GF-D8 (cell line): ENCODE results near the gene CENPM.

Source experiments
- DNase-seq: peaks from one replicate; lab custom pipeline; 2025; lab: John Stamatoyannopoulos, UW

Gene CENPM, protein sequence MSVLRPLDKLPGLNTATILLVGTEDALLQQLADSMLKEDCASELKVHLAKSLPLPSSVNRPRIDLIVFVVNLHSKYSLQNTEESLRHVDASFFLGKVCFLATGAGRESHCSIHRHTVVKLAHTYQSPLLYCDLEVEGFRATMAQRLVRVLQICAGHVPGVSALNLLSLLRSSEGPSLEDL

DNA sequence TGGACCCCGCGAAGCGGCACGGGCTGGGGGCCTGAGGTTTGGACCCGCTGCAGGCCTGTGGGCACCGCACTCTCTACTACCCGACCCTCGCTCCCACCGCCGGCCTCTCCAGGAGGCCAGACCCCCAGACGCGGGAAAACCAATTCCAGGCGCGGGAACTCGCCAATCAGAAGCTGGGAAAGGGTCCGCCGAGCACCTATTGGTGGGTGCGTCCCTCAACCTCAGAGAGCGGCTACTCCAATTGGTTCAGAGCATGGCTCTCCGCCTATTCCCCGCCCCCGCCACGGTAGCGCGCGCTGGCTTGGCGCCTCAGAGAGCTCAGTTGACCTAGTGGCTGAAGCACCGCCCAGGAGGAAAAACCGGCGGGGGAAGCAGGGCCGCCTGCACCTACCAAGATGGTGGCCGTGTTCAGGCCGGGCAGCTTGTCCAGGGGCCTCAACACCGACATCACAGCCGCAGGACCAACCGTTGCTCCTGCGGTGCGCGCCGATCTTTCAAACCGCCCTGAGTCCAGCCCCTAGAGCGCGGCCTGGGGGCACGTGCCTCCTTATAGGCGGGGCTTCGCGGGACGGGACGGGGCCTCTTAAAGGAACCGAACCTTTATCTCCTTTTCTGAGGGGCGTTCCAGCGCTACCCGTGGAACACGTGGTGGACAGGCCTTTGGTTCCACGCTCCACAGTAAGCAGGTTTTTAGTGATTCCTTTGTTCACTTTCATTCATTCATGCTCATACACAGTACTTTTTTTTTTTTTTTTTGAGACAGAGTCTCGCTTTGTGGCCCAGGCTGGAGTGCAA, at the start of gene CENPM:
Gene CENPM (minus strand): TSS at position 524 of the 795 bp plus-strand sequence. CDS start 76 bp downstream, at position 448.
- peak; percentile 90 for DNase-seq

DNA sequence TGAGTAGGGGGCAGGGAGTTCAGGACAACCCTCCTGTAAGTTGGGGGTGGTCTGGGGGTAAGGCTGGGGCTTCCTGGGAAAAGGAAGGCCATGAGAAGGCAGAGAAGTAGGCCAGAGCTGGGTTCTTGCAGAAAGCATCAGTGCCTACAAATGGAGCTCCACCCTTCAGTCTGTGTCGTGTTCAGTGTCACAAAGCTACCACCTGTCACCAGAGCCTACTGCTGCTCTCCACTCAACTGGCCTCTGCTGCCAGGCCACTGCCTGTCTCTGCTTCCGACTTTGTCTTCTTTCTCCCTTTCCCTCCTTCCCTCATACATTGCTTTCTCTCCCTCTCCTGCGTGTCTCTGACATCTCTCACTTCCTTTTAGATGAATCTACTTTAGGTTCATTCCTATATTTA, 48.3 kb upstream of the CENPM start:
- DNase-seq = no peak

DNA sequence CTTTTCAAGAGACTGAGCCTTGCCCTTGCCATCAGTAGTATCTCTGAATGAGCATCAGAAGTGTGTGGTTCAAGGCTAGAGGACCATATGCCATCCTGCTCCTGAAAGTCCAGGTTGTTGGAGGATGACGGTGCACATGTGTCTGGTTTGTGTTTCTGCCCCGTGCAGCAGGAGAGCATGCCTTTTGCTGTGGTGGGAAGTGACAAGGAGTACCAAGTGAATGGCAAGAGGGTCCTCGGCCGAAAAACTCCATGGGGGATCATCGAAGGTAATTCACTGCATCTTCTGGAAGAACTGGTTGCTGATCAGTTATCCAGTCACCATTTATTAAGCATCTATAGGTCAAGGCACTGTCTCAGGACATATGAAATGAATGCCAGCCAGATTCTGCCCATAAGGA, 45.5 kb upstream of the CENPM start:
- DNase-seq = no peak

DNA sequence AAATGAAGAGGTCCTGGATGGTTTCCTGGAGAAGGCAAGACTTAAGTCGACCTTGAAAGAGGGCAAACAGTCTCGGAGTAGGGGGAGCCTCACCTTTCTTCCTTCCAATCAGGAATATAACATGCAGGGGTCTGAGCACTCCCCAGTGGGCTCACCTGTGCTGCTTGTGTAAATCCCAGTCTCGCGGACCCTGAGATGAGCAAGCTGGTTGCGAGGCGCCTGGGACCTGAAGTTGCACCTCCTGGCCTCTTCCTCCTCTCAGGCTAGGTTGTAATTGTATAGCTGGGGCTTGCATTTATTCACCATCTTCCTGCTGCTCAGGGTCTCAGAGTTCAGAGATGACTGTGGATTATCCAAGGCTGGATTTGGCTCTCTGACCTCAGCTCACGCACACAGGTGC, 44.2 kb upstream of the CENPM start:
- DNase-seq = no peak

DNA sequence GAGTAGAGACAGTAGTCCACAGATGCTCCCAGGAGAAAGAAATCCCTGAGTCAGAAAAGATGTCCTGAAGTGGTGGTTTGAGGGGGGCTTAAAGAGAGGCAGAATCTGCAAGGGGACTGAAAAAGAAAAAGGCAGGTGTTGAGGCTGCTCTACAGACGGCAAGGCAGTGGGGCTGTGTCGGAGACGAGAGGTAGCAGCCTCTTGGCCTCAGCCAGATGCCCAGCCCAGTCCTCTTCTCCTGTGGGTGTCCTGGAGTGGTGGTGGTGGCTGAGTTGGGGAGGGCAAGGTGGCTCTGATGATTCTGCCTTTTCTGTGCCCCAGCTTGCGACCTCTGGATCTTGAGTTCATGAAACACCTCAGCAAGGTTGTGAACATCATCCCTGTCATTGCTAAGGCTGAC, 42.3 kb upstream of the CENPM start:
- no peak for DNase-seq

DNA sequence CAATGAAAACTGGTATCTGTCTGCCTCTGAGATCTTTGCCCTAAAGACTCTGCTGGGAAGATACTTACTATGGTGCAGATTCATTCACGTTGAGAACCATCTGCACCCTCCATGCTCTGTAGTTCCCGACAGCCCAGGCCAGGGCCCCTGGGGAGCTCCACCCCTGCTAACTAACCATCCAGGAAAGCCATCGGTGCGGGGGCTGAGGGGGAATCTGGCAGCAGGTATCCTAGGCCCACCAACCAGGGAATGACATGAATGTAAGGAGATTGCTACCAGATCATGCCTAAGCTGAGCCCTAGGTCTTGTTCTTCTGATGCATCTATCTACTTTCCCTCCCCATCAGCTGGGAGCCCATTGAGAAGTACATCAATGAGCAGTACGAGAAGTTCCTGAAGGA, 40.3 kb upstream of the CENPM start:
- no peak for DNase-seq

DNA sequence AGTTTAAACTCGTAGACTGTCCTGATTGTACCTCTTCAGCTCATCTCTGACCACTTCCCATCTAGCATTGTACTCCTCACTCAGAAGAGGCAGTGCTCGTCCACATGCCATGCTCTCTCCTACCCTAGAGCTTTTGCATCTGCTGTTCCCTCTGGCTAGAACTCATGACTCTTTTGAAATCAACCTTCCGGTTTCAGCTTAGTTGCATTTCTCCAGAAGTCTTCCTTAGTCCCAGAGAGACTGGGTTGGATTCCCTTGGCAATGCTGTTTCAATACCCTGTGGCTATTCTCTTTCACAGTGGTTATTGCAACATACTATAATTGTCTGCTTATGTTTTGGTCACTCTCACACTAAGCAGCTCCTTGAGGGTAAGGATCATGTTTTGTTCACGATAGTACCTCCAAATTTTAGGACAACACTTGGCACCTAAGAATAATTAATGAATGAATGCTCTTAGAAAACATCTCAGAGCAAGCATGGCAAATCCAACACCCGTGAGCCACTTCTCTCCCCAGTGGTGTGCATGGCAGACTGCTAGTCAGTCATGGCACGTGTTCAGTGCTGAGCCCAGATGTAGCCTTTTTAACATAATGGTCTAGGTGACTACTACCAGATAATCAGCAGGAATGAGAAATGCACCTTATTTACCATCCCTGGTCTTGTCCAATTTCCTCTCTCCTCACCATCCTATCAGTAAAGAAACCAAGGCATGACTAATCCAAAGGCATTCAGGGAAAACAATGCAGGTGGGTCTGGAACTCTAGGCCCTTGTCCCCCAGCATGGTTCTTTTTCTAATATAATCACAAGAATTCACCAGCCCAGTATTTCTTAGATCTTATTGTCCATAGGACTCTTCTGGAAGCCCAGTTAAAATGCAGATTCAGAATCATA, 36.8 kb upstream of the CENPM start:
- peak; percentile 22 for DNase-seq

DNA sequence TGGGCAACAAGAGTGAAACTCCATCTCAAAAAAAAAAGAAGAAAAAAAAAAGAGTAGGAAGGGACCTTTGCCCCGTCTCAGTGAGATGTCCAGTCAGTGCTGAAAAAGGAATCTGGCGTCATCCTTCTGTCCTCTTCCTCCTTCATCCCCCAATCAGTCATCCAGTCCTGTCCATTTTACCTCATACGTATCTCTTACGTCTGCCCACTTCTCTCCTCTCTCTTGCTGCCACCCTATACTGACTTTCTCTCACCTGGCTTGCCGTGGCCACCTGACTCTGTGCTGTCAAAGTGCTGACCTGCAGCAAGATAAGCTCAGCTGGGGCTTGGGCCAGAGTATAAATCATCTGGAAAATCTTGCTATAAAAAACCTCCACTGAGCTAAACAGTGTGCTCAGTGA, 35.9 kb upstream of the CENPM start:
- no peak for DNase-seq

DNA sequence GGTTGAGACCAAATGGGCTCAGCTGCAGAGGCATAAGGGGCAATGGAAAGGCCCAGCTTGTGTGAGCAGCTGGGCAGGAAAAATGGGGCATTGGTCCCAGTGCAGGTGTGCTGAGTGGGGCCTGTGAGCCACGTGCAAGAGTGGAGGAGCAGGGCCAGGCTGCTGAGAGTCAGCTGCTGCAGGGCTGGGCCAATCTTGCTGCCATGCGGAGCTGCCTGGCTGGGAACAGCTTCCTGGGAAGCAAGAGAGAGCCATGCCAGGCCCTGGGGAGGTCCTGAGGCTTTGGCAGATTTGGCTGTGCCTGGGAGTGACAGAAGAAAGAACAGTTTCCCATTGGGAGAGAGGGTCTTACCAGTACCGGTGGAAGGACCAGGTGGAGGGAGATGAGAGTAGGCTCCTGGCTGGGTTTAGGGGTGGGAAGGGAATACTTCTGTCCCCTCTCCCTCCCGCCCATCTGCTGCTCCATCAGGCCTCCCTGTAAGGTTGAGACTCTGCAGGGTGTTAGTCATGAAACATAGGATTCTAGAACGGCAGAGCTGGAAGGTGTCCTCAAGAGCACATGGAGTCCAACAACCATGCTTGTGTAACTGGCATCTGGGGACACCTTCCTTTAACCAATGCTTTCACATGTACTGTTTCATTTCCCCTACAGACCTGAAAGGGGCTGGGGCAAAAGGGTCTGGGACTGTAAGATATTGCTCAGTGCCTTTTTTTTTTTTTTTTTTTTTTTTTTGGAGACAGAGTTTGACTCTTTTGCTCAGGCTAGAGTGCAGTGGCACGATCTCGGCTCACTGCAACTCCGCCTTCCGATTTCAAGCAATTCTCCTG, 32.7 kb upstream of the CENPM start:
- DNase-seq = no peak

DNA sequence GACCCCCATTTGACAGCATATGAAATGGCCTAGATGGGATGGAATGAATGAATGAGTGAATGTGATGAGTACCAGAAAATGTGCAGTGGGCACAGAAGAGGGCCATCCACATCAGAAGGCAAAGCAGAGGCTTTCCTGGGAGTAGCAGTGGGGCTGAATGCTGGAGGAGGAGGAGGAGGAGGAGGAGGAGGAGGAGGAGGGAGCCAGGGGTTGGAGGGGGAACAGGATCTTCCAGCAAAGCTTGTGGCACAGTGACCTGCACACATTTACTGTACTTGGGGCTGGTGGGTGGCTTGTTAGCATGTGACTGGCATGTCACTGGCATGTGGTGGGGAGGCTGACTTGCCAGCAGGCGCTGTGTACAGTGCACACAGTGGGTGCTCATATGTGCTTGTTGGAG, 31.8 kb upstream of the CENPM start:
- DNase-seq = no peak

DNA sequence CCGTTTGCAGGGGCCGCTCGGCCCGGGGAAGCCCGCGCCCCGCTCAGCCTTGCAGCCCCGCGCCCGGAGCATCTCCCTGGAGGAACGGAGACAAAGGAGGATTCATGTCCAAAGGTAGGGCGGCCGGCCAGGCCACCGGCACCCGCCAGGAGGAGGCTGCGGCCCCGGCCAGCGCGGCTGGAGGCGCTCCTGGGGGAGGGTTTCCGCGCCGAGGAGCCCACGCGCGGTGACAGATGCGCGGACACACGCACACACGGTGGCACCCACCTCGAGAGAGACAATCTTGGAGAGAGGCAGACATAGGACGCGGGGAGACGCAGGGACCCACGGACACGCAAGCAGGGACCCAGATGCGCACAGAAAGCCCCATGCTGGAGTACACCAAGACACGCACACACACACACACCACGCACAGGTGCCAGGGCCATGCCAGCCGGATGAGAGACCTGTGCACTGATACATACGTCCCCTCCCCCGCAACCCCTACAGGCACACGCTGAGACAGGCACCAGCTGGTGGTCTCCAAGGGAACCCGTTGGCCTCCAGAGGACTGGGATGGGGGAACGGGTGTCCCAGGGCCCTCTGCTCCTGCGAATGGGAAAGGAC, 30.1 kb upstream of the CENPM start:
- no peak for DNase-seq

DNA sequence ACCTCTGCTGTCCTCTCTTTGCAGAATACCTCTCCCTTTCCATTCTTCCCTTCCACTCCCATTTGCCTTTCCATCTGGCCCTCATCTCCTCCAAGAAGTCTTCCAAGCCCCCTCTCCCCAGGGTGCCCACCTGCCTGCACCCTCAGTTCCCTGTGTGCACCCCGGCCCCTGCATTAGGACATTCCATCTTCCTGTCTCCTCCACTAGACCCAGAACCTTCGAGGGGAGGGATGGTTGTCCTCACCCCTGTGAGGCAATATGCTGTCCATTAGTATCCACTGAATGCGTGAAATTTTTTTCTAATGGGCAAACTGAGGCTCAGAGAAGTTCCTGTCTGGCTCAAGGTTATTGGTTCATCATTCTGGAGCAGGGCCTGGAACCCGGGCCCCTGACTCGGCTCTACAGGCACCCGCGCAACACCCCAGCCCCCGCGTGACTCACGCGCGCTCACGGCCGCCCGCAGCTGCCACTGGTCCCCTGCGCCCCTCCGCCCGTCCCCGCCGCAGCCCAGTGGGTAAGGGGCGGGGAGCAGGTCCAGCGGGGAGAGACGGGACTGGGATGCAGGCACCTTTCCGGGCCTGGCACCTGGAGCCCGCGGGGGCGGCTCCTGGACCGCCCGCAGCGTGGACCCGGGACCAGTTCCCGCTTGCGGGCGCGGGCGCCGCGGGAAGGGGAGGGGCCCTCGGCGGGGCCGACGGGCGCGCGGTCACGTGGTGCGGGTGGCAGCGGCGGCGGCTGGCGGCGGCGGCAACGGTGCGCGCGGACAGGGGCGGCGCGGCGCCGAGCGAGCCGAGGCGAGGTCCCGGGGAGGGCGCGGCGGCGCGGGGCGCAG, 29.3 kb upstream of the CENPM start:
- DNase-seq = no peak

DNA sequence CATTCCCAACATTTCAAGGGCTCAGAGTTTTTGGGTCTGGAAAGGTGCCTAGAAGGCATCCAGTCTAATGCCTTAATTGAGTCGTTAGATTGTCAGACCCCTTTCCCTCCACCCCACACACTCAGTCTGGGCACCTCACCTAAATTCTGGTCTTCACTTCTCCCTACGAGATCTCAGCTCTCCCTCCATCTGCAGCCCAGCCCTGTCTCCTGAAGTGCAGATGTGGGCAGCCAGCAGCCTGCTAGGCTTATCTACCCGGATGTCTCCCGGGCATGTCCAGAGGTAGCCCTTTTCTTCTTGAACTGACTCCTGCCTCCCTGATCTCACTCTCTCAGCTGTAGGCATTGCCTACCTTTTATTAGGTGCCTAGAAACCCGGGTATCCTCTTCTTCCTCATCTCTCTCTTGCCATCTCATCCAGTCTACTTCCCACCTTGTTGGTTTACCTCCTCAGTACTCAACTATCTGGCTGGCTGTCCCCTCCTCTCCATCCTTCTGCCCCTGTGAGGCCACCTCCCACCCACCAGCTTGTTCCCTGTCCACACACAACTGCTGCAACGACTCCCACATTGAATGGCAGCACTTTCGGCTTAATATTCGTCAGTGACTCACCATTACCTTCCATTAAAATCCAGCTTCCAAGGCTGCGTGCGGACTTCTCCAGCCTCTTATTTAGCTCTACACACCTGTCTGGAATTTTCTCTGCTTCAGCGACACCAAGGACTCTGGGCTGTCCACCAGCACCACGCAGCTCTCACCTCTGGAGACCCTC, 28.5 kb upstream of the CENPM start:
- DNase-seq = no peak

DNA sequence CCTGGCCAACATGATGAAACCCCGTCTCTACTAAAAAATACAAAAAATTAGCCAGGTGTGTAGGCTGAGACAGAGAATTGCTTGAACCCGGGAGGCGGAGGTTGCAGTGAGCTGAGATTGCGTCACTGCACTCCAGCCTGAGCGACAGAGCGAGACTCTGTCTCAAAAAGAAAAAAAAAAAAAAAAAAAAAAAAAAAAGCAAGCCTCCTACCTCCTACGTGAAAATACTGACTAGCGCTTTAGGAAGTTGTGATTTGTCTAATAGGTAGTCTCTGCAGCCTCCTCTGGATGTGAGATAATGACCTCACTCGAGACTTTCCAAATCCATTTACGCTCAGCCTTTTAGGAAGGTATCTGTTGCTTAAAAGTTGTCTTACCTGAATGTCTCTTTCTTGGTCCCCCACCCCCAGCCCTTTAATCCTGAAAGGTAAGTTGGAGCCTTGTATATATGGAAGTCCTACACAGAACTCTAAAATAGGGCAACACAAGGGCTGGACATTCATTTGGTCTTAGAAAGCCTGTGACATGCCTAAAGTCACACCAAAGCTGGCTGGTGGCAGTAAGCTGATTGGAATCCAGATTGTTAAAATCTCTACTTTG, 27.8 kb upstream of the CENPM start:
- DNase-seq = no peak

DNA sequence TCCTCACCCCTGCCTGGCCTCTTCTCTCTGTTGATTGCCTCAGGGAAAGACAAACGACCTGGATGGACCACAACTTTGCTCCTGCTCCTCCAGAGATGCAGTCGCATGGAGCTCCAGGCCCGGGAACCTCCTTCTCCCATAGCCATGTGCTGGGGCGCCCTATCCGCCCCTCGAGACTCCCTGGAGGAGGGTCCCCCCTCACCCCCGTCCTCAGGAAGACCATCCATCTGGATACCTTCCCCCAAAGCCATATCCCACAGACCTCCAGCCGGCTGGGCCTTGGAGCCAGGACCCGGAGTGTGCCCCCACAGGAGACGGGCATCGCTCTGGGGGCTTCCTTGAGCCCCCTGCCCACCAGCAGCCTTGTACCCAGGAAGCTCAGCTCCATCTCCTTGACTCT, 24.5 kb upstream of the CENPM start:
- no peak for DNase-seq

DNA sequence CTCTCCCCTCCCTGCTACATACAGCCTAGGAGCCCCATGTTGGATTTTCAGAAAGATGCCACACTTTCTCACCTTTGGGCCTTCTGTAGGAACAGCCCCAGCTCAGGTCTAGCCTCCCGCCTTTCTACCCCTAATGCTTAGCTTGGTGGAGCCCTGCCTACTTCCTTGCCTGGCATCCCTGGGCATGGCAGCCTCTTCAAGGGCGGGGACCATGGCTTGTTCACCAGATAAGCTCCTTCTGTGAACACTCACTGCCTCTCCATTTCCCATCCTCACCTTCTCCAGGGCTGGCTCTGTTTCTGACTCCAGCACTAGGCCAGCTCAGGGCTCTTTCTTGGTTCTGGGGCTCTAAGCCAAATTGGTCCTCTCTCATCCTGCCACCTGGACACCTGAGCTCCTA, 23.6 kb upstream of the CENPM start:
- no peak for DNase-seq

DNA sequence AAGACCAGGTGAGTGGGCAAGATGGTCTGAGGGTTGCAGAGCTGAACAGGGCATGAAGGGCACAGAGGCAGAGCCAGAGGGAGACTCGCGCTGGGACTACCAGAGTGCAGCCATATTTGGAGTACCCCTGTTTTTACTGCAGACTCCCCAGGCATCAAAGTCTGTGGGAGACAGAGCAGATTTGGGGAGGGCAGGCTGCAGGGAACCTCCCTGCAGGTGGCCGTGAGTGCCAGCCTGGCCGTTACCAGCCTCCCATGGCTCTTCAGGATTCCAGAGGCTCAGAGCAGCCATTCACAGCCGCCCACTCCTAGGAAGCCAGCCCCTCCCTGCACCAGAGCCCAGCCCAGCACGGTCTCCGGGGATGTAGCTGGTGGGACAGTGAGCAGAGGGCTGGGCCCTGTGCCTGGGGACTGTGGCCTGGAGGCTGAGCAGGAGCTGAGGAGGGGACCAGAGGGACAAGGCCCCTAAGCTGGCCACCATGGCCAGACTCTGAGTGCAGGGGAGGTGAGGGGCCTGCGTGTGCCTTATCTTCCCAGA, 22.2 kb upstream of the CENPM start, which contains the start of gene SEPTIN3:
Gene SEPTIN3 (plus strand): TSS at position 334 of the 537 bp plus-strand sequence. CDS start 2,050 bp downstream, outside the sequence.
- DNase-seq = no peak

DNA sequence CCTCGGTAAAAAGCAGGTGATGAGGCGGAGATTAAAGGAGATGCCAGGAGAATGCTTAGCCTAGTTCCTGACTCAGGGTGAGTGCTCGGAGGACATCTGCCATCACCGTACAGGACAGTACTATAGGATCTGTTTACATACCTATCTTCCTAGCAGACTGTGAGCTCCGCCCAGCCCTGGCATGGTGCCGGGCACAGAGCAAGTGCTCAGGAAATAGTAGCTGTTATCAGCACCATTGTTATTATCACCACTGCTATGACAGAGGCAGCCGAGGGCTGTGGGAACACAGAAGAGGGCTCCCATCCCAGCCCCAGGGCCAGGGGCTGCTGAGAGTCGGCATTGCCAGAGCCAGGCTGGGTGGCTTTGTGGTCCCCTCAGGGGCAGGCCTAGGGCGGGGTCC, 21.6 kb upstream of the CENPM start:
- no peak for DNase-seq
